Common myeloid progenitor, CD34-positive (primary cell): ENCODE data around the gene FKBP5.

Experiments
- CTCF ChIA-PET: fragments of 350-600 bp; sonication (Branson Sonifier 250); formaldehyde crosslinking; loops from one replicate; lab custom pipeline; 2021; ENCODE audit warnings: antibody characterized with exemption; lab: Charles Lee
- POLR2A ChIA-PET: fragments of 350-600 bp; sonication (Branson Sonifier 250); formaldehyde crosslinking; loops from one replicate; lab custom pipeline; 2021; ENCODE audit warnings: antibody characterized with exemption; lab: Charles Lee
- DNase-seq, 3 donors: peaks; one replicate each; pipeline versions ENCODE4 v3.0.0 to v3.0.0-alpha.2; 2013
- H3K27ac ChIP-seq, 2 experiments: 1 replicate in 1 of 2; 2 replicates in 1 of 2; pipeline ENCODE4 v1.7.0; 2013; ENCODE audit warnings: inconsistent platforms in 2 of 2, low read length in 2 of 2, mild to moderate bottlenecking in 2 of 2, low read depth in 1 of 2, moderate library complexity in 1 of 2; ENCODE audit not compliant: severe bottlenecking in 2 of 2, insufficient read depth in 1 of 2, poor library complexity in 1 of 2
- H3K27me3 ChIP-seq, 5 experiments: replicated peaks in 2 of 5; 1 replicate in 3 of 5; 2 replicates in 2 of 5; pipeline versions ENCODE4 v1.6.1 to v1.7.0; 2013; ENCODE audit warnings: low read length in 4 of 5, mild to moderate bottlenecking in 2 of 5, moderate library complexity in 2 of 5, inconsistent platforms in 1 of 5; ENCODE audit not compliant: insufficient read depth in 5 of 5, control insufficient read depth in 4 of 5
- H3K36me3 ChIP-seq, 4 experiments: 1 replicate in 2 of 4; 2 replicates in 2 of 4; pipeline versions ENCODE4 v1.6.1 to v1.7.0; 2013; ENCODE audit warnings: low read length in 3 of 4, control low read depth in 1 of 4, mild to moderate bottlenecking in 1 of 4; ENCODE audit not compliant: control insufficient read depth in 4 of 4, insufficient read depth in 4 of 4
- H3K4me1 ChIP-seq, 4 experiments: 1 replicate in 3 of 4; 2 replicates in 1 of 4; pipeline versions ENCODE4 v1.6.1 to v1.7.1; 2013; ENCODE audit warnings: low read length in 3 of 4, mild to moderate bottlenecking in 3 of 4, control low read depth in 1 of 4, inconsistent platforms in 1 of 4, moderate library complexity in 1 of 4; ENCODE audit not compliant: control insufficient read depth in 4 of 4, insufficient read depth in 4 of 4; ENCODE audit errors: control extremely low read depth in 1 of 4
- H3K4me3 ChIP-seq, 7 experiments: 1 replicate in 4 of 7; 2 replicates in 3 of 7; pipeline versions ENCODE4 v1.5.1 to v1.7.0; 2013; ENCODE audit warnings: mild to moderate bottlenecking in 7 of 7, low read length in 6 of 7, moderate library complexity in 6 of 7, inconsistent platforms in 2 of 7, low read depth in 2 of 7, control low read depth in 1 of 7; ENCODE audit not compliant: insufficient read depth in 4 of 7, control insufficient read depth in 1 of 7; ENCODE audit errors: extremely low read depth in 1 of 7
- H3K9me3 ChIP-seq, 5 experiments: 1 replicate in 4 of 5; 2 replicates in 1 of 5; pipeline versions ENCODE4 v1.6.1 to v1.7.1; 2013; ENCODE audit warnings: low read length in 4 of 5, mild to moderate bottlenecking in 2 of 5, inconsistent platforms in 1 of 5, low read depth in 1 of 5, moderate library complexity in 1 of 5; ENCODE audit not compliant: control insufficient read depth in 4 of 5, insufficient read depth in 2 of 5; ENCODE audit errors: control extremely low read depth in 1 of 5
- WGBS: methylation state at CpG from one replicate; pipeline ENCODE4 v1.1.5; 2013; ENCODE audit not compliant: insufficient coverage; 5-methylcytosine and 5-hydroxymethylcytosine counted together

Gene FKBP5

GRCh38 chr6:35564733-35565132 is 124.0 kb downstream of the FKBP5 start:
- Histone ChIP-seq H3K9me3 (peaks cover 0 to 8% (median 5%) of the 10 kb centered on the region in 5 experiments), H3K36me3 (no peaks in the 10 kb centered on the region), H3K27me3 (peaks cover 0 to 4% (median 0%) of the 10 kb centered on the region in 5 experiments), H3K4me1 (peaks cover 0 to 7% (median 0%) of the 10 kb centered on the region in 4 experiments), H3K4me3 (no peak overlapping the region), H3K27ac (no peak overlapping the region)
- CTCF ChIA-PET, result interaction anchor here (1.0 kb wide), 1 partner anchor 19 kb away, joined by 3 read pairs; no protein-coding TSS in a partner anchor
- no peak for DNase-seq
- POLR2A ChIA-PET, result no interaction called here

GRCh38 chr6:35562060-35562459 is 126.7 kb downstream of the FKBP5 start:
- Histone ChIP-seq H3K27ac (no peak overlapping the region), H3K27me3 (peaks cover 0 to 4% (median 0%) of the 10 kb centered on the region in 5 experiments), H3K4me3 (no peak overlapping the region), H3K9me3 (peaks cover 0 to 8% (median 5%) of the 10 kb centered on the region in 5 experiments), H3K4me1 (peaks cover 0 to 3% (median 1%) of the 10 kb centered on the region in 4 experiments), H3K36me3 (no peaks in the 10 kb centered on the region)
- 65% methylated on average over 6 of the region's 11 CpGs for WGBS
- DNase-seq, result peak; percentile 48 to 67 (median 48)
- ChIA-PET CTCF (interaction anchor here (0.6 to 1.3 kb wide), 4 partner anchors 10 to 234 kb away, joined by 3 to 4 read pairs (median 4); no protein-coding TSS in a partner anchor), POLR2A (no interaction called here)

GRCh38 chr6:35561113-35561512 is 127.6 kb downstream of the FKBP5 start:
- Histone ChIP-seq H3K4me3 (no peak overlapping the region), H3K27me3 (peaks cover 0 to 4% (median 0%) of the 10 kb centered on the region in 5 experiments), H3K27ac (no peak overlapping the region), H3K36me3 (no peaks in the 10 kb centered on the region), H3K9me3 (no peaks in the 10 kb centered on the region), H3K4me1 (peaks cover 0 to 4% (median 1%) of the 10 kb centered on the region in 4 experiments)
- 100% methylated on average over 2 of the region's 5 CpGs for WGBS
- DNase-seq, result no peak
- CTCF ChIA-PET, result interaction anchor here (1.0 to 1.2 kb wide), 3 partner anchors 9 to 233 kb away, joined by 3 to 4 read pairs (median 3); no protein-coding TSS in a partner anchor
- POLR2A ChIA-PET, result interaction anchor here (0.6 kb wide), 1 partner anchor 22 kb away, joined by 3 read pairs; no protein-coding TSS in a partner anchor

- ChIA-PET POLR2A (no interaction called here), CTCF (interaction anchor here (1.7 kb wide), 1 partner anchor 37 kb away, joined by 5 read pairs; no protein-coding TSS in a partner anchor)
- Histone ChIP-seq H3K27ac (no peak overlapping the region), H3K4me1 (peaks cover 0 to 4% (median 1%) of the 10 kb centered on the region in 4 experiments), H3K4me3 (no peak overlapping the region), H3K27me3 (peaks cover 0 to 2% (median 0%) of the 10 kb centered on the region in 5 experiments), H3K36me3 (no peaks in the 10 kb centered on the region), H3K9me3 (no peaks in the 10 kb centered on the region)
- WGBS, result 93% methylated on average over 11 of the region's 12 CpGs
- no peak for DNase-seq
Observed at GRCh38 chr6:35558571-35558970, 130.1 kb downstream of the FKBP5 start.

GRCh38 chr6:35557239-35557638 is 131.5 kb downstream of the FKBP5 start:
- H3K27ac ChIP-seq, result no peak overlapping the region
- peak in 1 of 3 donors; percentile 17 for DNase-seq
- CTCF ChIA-PET, result interaction anchor here (0.6 kb wide), 1 partner anchor 39 kb away, joined by 3 read pairs; no protein-coding TSS in a partner anchor
- POLR2A ChIA-PET, result no interaction called here
- peaks cover 0 to 4% (median 1%) of the 10 kb centered on the region in 4 experiments for H3K4me1 ChIP-seq
- no peaks in the 10 kb centered on the region for H3K27me3 ChIP-seq
- H3K4me3 ChIP-seq, result no peak overlapping the region
- 80% methylated on average over 2 of the region's 6 CpGs for WGBS
- H3K36me3 ChIP-seq, result no peaks in the 10 kb centered on the region
- no peaks in the 10 kb centered on the region for H3K9me3 ChIP-seq

- no peak overlapping the region for H3K4me3 ChIP-seq
- DNase-seq, result no peak
- H3K27ac ChIP-seq, result no peak overlapping the region
- H3K36me3 ChIP-seq, result no peaks in the 10 kb centered on the region
- POLR2A ChIA-PET, result no interaction called here
- CTCF ChIA-PET, result interaction anchor here (0.7 kb wide), 1 partner anchor 22 kb away, joined by 3 read pairs; no protein-coding TSS in a partner anchor
- 100% methylated on average over 2 of the region's 4 CpGs for WGBS
- peaks cover 0 to 4% (median 1%) of the 10 kb centered on the region in 4 experiments for H3K4me1 ChIP-seq
- H3K9me3 ChIP-seq, result peaks cover 0 to 7% (median 4%) of the 10 kb centered on the region in 5 experiments
- H3K27me3 ChIP-seq, result no peaks in the 10 kb centered on the region
Observed at GRCh38 chr6:35554811-35555210, 133.9 kb downstream of the FKBP5 start.

- Histone ChIP-seq H3K4me3 (no peak overlapping the region), H3K9me3 (peaks cover 0 to 7% (median 4%) of the 10 kb centered on the region in 5 experiments), H3K4me1 (peaks cover 0 to 4% (median 1%) of the 10 kb centered on the region in 4 experiments), H3K27me3 (no peaks in the 10 kb centered on the region), H3K36me3 (no peaks in the 10 kb centered on the region), H3K27ac (no peak overlapping the region)
- CTCF ChIA-PET, result interaction anchor here (0.7 to 2.1 kb wide), 9 partner anchors 8 to 256 kb away, joined by 3 to 11 read pairs (median 4); no protein-coding TSS in a partner anchor
- no peak for DNase-seq
- POLR2A ChIA-PET, result no interaction called here
- 100% methylated on average over 3 of the region's 6 CpGs for WGBS
Observed at GRCh38 chr6:35553315-35553714, 135.4 kb downstream of the FKBP5 start.
